Measurements from ENCODE around the gene TRAF2.

Gene TRAF2

GRCh38 chr9:136943291-136944211 lies 57.2 kb downstream of the TRAF2 start:
- TF ChIP-seq POLR2AphosphoS5 (IDR thresholded peaks at IDR 0.05; ENCODE audit: low read depth, low read length) (peak; percentile 23; the same call in 1 of the 2 replicates), TAF1 (IDR thresholded peaks at IDR 0.05; ENCODE audit: borderline replicate concordance, insufficient read depth, low read length) (no peak)

DNA sequence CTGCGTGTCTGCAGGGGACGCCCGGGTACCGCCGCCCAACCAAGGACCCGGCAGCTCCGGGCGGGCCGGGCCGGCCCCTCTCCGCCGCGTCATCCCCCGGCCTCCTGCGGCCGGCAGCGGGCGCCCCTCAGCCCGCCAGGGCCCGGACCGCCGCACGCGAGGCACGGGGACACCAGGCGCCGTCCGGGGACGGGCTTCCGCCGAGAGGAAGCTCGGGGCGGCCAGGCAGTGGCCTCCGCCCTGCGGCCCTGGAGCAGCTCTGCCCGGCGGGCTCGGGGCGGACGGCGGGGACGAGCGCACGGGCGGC lies 57.8 kb downstream of the TRAF2 start:
- no peak for TF ChIP-seq SIN3A (IDR thresholded peaks at IDR 0.05; ENCODE audit: borderline replicate concordance, insufficient read depth, low read length)
- TF ChIP-seq TAF1 (IDR thresholded peaks at IDR 0.05; ENCODE audit: borderline replicate concordance, insufficient read depth, low read length): peak; percentile 41; the same call in 1 of the 2 replicates

GRCh38 chr9:136944519-136945332 lies 58.4 kb downstream of the TRAF2 start, which contains the start of the genes C8G and FBXW5:
C8G (plus strand) TSS chr9:136945243; CDS start chr9:136945321, 78 bp downstream.
FBXW5 (minus strand) TSS chr9:136944738; CDS start chr9:136944083, 655 bp downstream.
- TF ChIP-seq REST (IDR thresholded peaks at IDR 0.05; ENCODE audit: insufficient read depth in 1 of 2, low read depth in 2 of 2, low read length in 2 of 2) (0 out of 4 replicates have a peak, but pooled peaks of 1 of the 2 experiments have one; percentile 30), SIN3A (IDR thresholded peaks at IDR 0.05; ENCODE audit: borderline replicate concordance, insufficient read depth, low read length) (0 out of 2 replicates have a peak, but pooled peaks have one; percentile 33), TAF1 (IDR thresholded peaks at IDR 0.05; ENCODE audit: borderline replicate concordance, insufficient read depth, low read length) (peak; percentile 42; the same call in 1 of the 2 replicates), FOXP2 (optimal IDR thresholded peaks at IDR 0.05; ENCODE audit: borderline replicate concordance, extremely low read depth, extremely low read length, insufficient read depth) (no peak), POLR2AphosphoS5 (IDR thresholded peaks at IDR 0.05; ENCODE audit: low read depth, low read length) (peak; percentile 19; the same call in 1 of the 2 replicates)

DNA sequence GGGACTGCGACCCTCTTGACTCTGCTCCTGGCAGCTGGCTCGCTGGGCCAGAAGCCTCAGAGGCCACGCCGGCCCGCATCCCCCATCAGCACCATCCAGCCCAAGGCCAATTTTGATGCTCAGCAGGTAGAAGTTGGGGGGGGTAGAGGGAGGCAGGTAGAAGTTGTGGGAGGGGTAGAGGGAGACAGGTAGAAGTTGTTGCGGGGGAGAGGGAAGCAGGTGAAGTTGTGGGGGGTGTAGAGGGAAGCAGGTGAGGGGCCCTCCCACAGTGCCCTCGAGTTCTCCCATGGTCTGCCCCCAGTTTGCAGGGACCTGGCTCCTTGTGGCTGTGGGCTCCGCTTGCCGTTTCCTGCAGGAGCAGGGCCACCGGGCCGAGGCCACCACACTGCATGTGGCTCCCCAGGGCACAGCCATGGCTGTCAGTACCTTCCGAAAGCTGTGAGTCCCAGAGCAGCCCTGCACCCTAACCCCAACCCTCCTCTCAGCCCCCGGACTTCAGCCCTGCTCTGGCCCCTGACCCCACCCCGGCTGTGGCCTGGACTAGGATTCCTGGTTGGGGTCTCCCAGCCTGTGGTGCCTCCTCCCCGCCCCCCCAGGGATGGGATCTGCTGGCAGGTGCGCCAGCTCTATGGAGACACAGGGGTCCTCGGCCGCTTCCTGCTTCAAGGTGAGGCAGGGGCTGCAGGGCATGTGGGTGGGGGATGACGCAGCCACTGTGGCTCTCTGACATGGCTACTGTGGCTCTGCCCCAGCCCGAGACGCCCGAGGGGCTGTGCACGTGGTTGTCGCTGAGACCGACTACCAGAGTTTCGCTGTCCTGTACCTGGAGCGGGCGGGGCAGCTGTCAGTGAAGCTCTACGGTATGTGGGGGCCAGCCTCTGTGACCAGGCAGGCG lies 59.3 kb downstream of the TRAF2 start:
- TF ChIP-seq SIN3A (IDR thresholded peaks at IDR 0.05; ENCODE audit: borderline replicate concordance, insufficient read depth, low read length) (no peak), POLR2AphosphoS5 (IDR thresholded peaks at IDR 0.05; ENCODE audit: low read depth, low read length) (no peak), FOXP2 (optimal IDR thresholded peaks at IDR 0.05; ENCODE audit: borderline replicate concordance, extremely low read depth, extremely low read length, insufficient read depth) (no peak), REST (IDR thresholded peaks at IDR 0.05; ENCODE audit: insufficient read depth in 1 of 2, low read depth in 2 of 2, low read length in 2 of 2) (no peak), TAF1 (IDR thresholded peaks at IDR 0.05; ENCODE audit: borderline replicate concordance, insufficient read depth, low read length) (no peak)

GRCh38 chr9:136946228-136947027 lies 60.1 kb downstream of the TRAF2 start:
- TF ChIP-seq SIN3A (IDR thresholded peaks at IDR 0.05; ENCODE audit: borderline replicate concordance, insufficient read depth, low read length) (no peak), REST (IDR thresholded peaks at IDR 0.05; ENCODE audit: insufficient read depth in 1 of 2, low read depth in 2 of 2, low read length in 2 of 2) (no peak), POLR2AphosphoS5 (IDR thresholded peaks at IDR 0.05; ENCODE audit: low read depth, low read length) (no peak), FOXP2 (optimal IDR thresholded peaks at IDR 0.05; ENCODE audit: borderline replicate concordance, extremely low read depth, extremely low read length, insufficient read depth) (no peak), TAF1 (IDR thresholded peaks at IDR 0.05; ENCODE audit: borderline replicate concordance, insufficient read depth, low read length) (no peak)
